22Rv1 (cell line): ENCODE data around the gene SPEM1.

Experiments used
- CTCF ChIP-seq: fragments of 450-650 bp; IDR thresholded peaks from 2 replicates; pipeline ENCODE4 v1.5.1; 2017; ENCODE audit warnings: mild to moderate bottlenecking
- ZFX ChIP-seq: fragments of 450-650 bp; IDR thresholded peaks from 2 replicates; pipeline ENCODE4 v1.6.1; 2017; ENCODE audit warnings: antibody characterized with exemption, borderline replicate concordance

DNA sequence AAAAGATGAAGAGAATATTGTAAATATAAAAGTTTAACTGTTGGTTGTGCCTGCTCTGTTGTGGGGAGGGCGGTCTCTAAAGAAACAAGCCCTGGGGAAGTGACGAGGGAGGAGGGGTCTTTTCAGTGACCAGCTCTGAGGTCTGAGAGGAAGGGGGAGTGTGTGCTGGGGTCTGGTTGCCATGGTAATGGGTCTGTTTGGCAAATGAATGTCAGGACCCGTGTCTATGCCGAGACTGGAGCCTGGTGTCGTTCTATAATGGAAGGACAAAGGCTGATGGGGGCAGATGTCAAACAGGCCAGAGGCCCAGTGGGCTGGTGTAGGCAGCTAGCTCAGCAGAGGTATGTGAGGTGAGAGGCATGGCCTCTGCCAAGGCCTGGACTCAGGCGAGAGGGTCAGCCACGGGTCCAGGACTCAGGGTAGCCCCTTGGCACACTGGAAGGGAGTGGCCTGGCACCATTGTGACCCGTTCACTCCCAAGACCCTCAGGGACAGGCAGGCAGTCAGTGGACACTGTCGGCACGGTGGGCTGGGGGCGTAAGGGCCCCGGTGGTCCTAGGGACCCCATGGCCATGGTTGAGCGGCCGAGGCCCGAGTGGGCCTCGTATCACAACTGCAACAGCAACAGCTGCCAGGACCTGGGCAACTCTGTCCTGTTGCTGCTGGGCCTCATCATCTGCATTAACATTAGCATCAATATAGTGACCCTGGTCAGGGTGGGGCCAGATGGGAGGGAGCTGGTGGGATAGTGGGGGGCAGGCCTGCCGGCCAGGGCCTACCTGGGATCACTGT, at the start of gene SPEM1:
- no peak for TF ChIP-seq CTCF
- TF ChIP-seq ZFX, result no peak
